Activated T-helper 1 cell treated with Interleukin-2 at 50 U/mL for 16 hours (primary cell): ENCODE measurements around the gene JPH3.
"Not testable (repeated sequence)": the region's sequence is repeated elsewhere in the genome, so short reads cannot be mapped to it uniquely, and the experiment has no call there.

Experiments used
- DNase-seq: peaks from one replicate; pipeline ENCODE4 v3.0.0-alpha.2; 2020; ENCODE audit warnings: low read depth

Gene JPH3

DNA sequence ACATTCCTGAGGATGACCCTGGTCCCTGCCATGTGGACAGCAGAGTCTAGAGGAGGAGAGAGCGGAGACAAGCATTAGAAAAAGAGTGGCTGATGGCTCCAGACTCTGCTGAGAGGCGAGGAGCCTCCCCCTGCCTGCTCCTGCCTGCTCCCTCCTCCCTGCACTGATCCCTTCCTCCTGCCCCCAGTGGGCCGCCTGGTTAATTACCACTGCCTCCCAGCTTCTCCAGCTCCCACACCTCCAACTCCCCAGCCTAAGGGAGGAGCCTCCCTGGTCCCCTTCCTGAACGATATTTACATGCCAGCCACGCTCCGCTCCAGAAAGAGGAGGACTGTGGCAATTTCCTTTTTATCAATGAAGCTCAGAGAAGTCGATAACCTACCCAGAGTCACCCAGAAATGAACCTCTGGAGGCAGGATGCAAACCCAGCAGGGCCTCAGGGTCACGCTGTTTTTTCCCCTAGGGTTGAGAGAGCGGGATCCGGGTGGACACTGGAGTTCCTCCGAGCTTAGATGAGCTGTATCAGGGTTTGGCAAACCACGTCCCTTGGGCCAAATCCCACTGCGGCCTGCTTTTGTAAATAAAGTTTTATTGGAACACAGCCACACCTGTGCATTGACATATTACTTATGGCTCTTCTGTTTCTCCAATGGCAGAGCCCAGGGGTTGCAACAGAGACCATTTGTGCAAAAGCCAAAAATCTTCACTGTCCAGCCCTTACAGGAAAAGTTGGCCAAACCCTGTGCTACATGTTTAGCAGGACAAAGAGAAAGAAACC is 27.1 kb upstream of the JPH3 start:
- DNase-seq = no peak

DNA sequence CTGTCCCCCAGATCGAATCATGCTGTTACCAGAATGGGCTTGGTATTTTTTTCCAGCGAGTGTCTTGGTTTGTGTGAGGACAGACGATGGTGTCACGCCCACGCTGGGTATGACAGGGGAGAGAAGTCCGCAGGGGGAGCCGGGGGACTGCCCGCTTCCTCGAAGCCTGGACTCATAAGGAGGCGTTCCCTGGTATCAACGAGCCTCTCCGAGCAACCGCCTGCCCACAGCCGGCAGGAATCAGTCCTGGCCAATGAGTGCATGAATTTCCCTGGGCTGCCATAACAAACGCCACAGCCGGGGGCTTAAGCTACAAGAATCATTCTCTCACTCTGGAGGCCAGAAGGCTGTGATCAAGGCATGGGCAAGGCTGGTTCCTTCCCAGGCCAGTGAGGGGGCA is 26.1 kb upstream of the JPH3 start:
- DNase-seq = no peak

DNA sequence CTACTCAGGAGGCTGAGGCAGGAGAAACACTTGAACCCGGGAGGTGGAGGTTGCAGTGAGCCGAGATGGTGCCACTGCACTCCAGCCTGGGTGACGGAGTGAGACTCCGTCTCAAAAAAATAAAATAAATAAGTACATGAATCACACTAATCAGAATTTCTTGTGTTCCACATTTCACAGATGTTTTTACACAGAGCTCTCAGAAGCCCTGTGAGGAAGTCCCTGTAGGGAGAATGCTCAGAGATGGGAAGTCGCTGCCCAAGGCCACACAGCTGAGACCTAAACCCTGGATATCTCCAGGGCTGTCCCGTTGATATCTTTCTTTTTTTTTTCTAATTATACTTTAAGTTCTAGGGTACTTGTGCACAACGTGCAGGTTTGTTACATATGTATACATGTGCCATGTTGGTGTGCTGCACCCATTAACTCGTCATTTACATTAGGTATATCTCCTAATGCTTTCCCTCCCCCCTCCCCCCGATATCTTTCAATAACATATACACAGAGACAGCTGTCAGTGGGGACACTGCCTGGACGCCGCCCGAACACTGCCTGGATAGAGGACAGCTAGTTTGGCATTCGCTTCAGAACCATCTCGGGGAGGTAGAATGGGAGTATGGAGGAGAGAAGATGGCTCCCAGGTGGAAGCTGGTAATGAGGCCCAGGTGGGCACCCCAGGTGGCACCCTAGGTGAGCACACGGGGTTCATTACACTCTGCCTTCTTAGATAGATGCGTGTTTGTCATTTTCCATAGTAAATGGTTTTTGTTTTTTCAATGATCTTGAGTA is 24.0 kb upstream of the JPH3 start:
- not testable (repeated sequence) for DNase-seq

DNA sequence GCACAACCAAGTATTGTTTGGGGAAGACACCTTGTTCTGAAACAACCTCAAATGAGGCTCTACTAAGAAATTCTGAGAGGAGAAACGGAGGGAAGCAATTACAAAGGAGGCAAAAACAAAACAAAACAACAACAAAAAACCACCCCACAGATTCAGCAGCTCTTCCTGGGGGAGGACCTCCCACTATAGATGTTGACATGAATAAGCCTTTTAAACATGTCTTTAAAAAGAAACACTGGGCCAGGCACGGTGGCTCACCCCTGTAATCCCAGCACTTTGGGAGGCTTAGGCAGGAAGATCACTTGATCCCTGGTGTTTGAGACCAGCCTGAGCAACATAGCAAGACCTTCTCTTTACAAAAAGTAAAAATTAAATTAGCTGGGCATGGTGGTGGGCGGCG is 22.6 kb upstream of the JPH3 start:
- DNase-seq = no peak

DNA sequence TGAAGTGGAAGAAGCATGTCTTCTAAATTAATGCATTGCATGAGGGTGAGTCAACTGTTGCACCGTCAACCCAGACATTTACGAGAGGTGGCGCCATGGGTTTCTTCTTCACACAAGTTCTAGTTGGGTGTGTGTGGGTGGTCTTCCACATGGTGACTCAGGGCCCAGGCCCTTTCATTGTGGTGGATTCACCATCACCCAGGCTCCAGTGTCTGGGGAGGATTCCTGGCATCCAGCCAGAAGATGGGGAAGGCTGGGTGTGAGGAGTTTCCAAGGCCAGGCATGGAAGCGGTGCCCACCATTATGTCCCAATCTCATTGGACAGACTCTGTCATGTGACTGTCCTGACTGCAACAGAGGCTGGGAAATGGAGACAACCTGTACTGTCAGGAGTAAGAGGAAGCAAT is 21.4 kb upstream of the JPH3 start:
- DNase-seq = no peak

DNA sequence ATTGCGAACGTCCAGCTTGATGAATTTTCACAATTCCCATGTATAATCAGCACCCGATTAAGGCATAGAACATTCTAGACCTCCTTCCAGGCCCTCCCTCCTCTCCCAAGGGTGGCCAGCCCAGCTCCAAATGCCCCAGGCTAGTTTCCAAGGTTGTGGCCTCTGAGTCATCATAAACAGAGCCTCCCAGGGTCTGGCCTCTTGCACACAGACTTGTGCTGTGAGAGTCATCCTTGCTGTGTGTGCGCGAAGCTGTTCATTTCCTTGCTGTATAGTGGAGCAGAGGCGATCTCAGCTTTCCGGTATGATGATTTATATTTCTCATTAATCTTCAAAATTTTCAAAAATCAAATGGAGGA is 20.5 kb upstream of the JPH3 start:
- DNase-seq = no peak

DNA sequence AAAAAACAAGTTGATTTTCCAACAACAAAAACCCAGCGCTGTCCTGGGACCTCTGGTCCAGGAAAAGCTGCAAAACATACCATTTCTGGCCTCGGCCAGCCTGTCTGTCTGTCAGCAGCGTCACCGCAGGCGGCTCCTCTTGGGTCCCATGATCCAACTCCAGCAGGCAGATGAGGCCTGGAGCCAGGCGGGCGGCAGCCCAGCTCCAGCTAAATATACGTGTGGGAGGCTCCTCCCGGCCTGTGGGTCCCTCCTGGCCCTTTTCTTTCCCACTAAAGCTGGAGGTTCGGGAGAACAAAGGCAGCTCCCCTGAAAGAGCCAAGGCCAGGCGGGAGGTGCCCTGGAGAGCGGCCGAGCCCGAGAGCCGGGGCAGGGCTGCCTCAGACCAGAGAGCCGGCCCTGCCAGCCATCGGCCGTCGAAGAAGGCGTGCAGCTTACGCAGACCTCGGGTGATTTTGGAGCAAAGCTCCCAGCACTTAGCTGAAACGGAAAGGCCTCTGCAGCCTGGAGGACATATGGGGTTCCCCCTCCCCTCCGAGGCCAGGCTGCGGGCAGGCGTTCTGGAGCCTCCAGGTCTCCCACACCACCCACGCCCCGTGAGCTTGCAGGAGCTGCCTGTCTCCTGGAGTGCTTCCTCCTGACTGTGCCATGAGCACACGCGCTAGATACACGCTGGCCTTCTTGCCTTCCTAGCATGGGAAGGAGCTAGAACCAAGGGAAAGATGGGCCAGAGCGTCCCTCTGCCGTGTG is 19.9 kb upstream of the JPH3 start:
- no peak for DNase-seq

DNA sequence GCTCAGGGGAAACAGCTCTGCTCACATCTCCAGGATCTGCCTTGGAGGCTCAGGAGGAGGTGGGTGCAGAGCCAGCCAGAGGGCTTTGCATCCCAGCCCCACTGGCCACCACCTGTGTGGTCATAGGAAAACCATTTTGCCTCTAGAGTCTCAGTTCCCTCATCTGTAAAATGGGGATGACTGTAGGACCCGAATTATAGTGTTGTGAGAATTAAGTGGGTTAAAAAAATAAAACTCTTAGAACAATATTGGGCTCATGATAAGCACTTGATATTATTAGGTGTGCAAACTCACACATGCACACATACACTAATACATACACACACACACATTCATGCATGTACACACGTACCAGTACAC is 19.4 kb upstream of the JPH3 start:
- no peak for DNase-seq

GRCh38 chr16:87583453-87584131 is 18.7 kb upstream of the JPH3 start:
- DNase-seq = no peak

DNA sequence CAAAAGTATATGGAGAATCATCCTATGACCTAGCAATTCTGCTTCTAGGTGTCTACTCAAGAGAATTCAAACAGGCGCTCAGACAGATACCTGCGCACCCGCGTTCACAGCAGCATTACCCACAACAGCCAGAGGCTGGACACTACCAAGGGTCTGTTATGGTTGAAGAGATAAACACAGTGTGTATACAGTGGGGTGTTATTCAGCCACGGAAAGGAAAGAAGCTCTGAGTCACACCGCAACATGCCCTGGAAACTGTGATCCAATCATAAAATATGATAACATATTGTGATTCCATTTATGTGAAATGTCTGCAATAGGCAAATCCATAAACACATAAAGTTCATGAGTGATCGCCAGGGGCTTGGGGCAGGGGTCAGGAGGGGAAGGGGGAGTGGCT is 18.0 kb upstream of the JPH3 start:
- DNase-seq = no peak

- DNase-seq = no peak
Measured at GRCh38 chr16:87584975-87585374, 17.3 kb upstream of the JPH3 start.

DNA sequence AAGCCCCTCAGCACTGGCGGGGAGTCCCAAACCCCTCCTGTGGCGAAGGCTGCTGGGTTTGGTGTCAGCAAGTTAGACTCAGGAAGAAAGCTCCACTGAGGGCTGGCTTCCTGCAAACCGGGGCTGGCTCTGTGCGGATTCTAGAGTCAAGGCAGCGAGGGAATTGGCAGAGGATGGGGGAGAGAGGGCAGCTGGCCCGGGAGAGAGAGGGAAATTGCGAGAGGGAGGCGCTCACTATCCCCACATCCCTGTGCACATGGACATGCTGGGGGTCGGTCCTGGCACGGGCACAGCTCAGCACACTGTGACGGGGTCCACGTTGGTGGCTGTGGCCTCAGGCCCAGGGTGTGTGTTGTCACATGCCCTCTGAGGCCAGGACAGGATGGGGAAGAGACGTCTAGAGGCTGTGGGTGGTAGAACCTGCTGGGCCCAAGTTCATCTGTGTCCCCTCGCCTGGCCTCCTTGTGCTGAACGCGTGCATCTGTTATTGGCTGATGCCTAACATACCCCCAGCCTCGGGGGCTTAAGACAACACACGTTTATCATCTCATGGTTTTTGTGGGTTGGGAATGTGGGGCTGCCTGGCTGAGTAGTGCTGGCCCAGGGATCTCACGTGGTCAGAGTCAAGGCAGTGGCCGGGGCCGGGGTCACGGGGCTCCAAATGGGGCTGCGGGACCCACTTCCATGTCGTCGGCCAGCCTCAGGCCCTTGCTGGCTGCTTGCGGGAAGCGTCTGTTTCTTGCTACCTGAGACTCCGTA is 16.7 kb upstream of the JPH3 start:
- no peak for DNase-seq

GRCh38 chr16:87586201-87586782 is 16.0 kb upstream of the JPH3 start:
- no peak for DNase-seq

DNA sequence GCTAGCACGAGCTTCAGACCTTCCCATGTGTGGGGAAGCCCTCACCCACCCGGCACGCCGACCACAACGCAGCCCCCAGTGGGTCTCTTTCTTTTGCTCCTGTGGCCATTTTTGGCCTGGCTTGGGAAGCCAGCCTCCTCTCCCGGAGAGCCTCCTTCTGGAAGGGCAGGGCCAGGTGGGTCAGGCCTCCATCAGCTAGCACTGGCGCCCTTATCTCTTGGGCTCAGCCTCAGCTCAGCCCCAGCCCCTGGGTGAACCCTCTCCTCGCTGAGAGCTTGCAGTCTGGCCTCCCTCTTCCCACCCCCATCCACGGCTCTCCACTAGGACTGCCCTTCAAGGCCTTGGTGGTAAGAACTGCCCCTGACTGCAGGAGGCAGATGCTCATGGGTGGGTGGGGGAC is 14.7 kb upstream of the JPH3 start:
- DNase-seq = no peak

DNA sequence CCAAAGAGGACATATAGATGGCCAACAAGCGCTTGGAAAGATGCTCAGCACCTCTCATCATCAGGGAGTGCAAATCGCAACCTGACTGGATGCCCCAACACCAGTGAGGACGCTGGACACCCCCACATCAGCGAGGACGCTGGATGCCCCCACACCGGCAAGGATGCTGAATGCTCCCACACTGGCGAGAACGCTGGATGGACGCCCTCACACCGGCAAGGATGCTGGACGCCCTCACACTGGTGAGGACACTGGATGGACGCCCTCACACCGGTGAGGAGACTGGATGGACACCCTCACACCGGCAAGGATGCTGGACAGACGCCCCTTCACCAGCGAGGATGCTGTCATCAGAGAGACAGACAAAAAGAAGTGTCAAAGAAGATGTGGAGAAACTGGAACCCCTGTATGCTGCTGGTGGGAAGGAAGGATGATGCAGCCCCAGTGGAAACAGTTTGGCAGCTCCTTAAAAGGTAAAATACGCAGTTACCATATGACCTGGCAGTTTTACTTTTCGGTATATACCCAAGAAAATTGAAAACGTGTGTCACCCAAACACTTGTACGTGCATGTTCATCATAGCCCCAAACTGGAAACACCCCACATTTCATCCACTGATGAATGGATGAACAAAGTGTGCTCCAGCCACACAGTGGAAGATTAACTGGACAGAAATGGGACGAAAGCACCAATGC is 10.1 kb upstream of the JPH3 start:
- DNase-seq = no peak

- no peak for DNase-seq
Measured at GRCh38 chr16:87593710-87594258, 8.5 kb upstream of the JPH3 start.

- no peak for DNase-seq
Measured at GRCh38 chr16:87595712-87596111, 6.6 kb upstream of the JPH3 start.

DNA sequence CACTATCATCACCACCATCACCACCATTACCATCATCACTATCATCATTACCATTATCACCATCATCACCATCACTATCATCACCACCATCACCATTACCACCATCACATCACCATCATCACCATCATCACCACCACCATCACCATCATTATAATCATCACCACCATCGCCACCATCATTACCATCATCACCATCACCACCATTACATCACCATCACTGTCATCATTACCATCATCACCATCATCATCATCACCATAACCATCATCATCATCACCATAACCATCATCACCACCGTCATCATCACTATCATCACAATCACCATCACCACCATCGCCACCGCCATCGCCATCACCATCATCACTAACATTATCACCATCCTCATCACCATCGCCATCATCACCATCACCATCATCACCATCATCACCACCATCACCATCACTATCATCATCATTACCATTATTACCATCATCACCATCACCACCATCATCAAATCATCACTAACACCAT is 4.9 kb upstream of the JPH3 start:
- no peak for DNase-seq

- no peak for DNase-seq
Measured at GRCh38 chr16:87598431-87598830, 3.9 kb upstream of the JPH3 start.

DNA sequence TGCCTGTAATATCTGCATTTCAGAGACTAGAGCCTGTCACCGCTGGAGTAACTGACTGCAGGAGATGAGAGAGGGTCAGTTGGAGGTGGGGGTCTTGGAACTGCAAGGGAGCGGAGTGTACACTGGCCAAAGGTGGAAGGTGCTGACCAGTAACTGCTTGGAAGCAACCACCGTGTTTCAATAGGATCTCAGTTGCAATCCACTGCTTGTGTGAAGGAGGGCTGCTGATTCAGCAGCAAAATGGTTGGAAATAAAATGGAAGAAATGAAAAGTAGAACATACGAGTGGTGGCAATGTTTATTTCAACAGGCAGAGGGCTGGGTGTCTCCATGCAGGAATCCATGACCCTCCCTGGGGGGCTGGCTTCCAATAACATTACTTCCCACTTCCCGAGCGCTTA is 2.1 kb upstream of the JPH3 start:
- no peak for DNase-seq
